OCI-LY1 (cell line): Measurements from ENCODE around the gene SWAP70.
A peak's percentile ranks its signal among the peaks of the same experiment; 100 is the strongest.

ENCODE experiments used
- H2AFZ ChIP-seq: fragments of 200-600 bp; sonication (generic), shearing (Covaris generic); 2 replicates; pipeline ENCODE4 v1.6.0; 2014; ENCODE audit warnings: antibody characterized with exemption, mild to moderate bottlenecking, low read length
- H3F3A ChIP-seq: fragments of 200-600 bp; sonication (generic), shearing (Covaris generic); 2 replicates; pipeline ENCODE4 v1.6.0; 2014; ENCODE audit warnings: mild to moderate bottlenecking, antibody characterized with exemption, low read length, moderate library complexity; ENCODE audit not compliant: insufficient read depth
- H3K27ac ChIP-seq: fragments of 200-600 bp; sonication (generic); 2 replicates; pipeline ENCODE4 v1.5.1; 2014; ENCODE audit warnings: low read length, mixed run types, mild to moderate bottlenecking, low read depth; ENCODE audit not compliant: poor library complexity, severe bottlenecking
- H3K27me3 ChIP-seq: fragments of 200-600 bp; sonication (generic); 2 replicates; pipeline ENCODE4 v1.6.0; 2014; ENCODE audit warnings: antibody characterized with exemption, mild to moderate bottlenecking, low read length, moderate library complexity; ENCODE audit not compliant: insufficient read depth
- H3K36me3 ChIP-seq: fragments of 200-600 bp; sonication (generic); 2 replicates; pipeline ENCODE4 v1.6.1; 2014; ENCODE audit warnings: mild to moderate bottlenecking, antibody characterized with exemption, low read length, moderate library complexity, mixed read lengths; ENCODE audit not compliant: insufficient read depth
- H3K4me1 ChIP-seq: fragments of 200-600 bp; sonication (generic); 2 replicates; pipeline ENCODE4 v1.5.1; 2014; ENCODE audit warnings: mild to moderate bottlenecking, low read length, moderate library complexity; ENCODE audit not compliant: insufficient read depth, severe bottlenecking
- H3K4me2 ChIP-seq: fragments of 200-600 bp; sonication (generic), shearing (Covaris generic); 2 replicates; pipeline ENCODE4 v1.6.1; 2014; ENCODE audit warnings: low read length
- H3K4me3 ChIP-seq: fragments of 200-600 bp; sonication (generic); 2 replicates; pipeline ENCODE4 v1.5.1; 2014; ENCODE audit warnings: low read length, low read depth, mild to moderate bottlenecking, mixed read lengths; ENCODE audit not compliant: poor library complexity, severe bottlenecking
- H3K79me2 ChIP-seq: fragments of 200-600 bp; shearing (Covaris generic); 2 replicates; pipeline ENCODE4 v1.6.1; 2016; ENCODE audit warnings: mixed run types, low read length, mixed read lengths; ENCODE audit not compliant: insufficient read depth
- H3K9ac ChIP-seq: fragments of 200-600 bp; sonication (generic), shearing (Covaris generic); 2 replicates; pipeline ENCODE4 v1.6.1; 2014; ENCODE audit warnings: mild to moderate bottlenecking, low read length, mixed read lengths
- H3K9me2 ChIP-seq: fragments of 200-600 bp; sonication (generic), shearing (Covaris generic); 2 replicates; pipeline ENCODE4 v1.6.1; 2014; ENCODE audit warnings: low read depth, mild to moderate bottlenecking, low read length, mixed read lengths
- H3K9me3 ChIP-seq: fragments of 200-600 bp; shearing (Covaris generic); 2 replicates; pipeline ENCODE4 v1.6.1; 2014; ENCODE audit warnings: low read length, mixed read lengths
- H4K20me1 ChIP-seq: fragments of 200-600 bp; sonication (generic), shearing (Covaris generic); 2 replicates; pipeline ENCODE4 v1.6.0; 2016; ENCODE audit warnings: mild to moderate bottlenecking, low read length; ENCODE audit not compliant: insufficient read depth
- EZH2 ChIP-seq: fragments of 200-600 bp; sonication (generic), shearing (Covaris generic); IDR thresholded peaks from 2 replicates; pipeline ENCODE4 v1.8.0; 2017; ENCODE audit warnings: borderline replicate concordance, mixed run types, mild to moderate bottlenecking, antibody characterized with exemption, low read length, moderate library complexity, mixed read lengths
- TF ChIP-seq, protein P1 (sequence below): fragments of 200-600 bp; sonication (generic), shearing (Covaris generic); IDR thresholded peaks from 2 replicates; pipeline ENCODE4 v1.5.1; 2017; ENCODE audit warnings: mild to moderate bottlenecking, antibody characterized with exemption, low read length, moderate library complexity, mixed read lengths

SWAP70 gene

GRCh38 chr11:9663699-9664275 is at the start of gene SWAP70:
TSS of gene SWAP70 (plus strand) at chr11:9664077. CDS start at chr11:9664180, 103 bp downstream.
- peaks cover 50% of the 10 kb centered on the region for H3K4me1 ChIP-seq
- H2AFZ ChIP-seq, result no peak within 1 kb of the TSS
- H3K9me3 ChIP-seq, result no peaks in the 10 kb centered on the region
- peak within 1 kb of the TSS; percentile 84 for H3K9ac ChIP-seq
- H3K4me3 ChIP-seq, result peak within 1 kb of the TSS; percentile 91
- peaks cover 46% of the 10 kb centered on the region for H3K79me2 ChIP-seq
- TF ChIP-seq, protein P1, sequence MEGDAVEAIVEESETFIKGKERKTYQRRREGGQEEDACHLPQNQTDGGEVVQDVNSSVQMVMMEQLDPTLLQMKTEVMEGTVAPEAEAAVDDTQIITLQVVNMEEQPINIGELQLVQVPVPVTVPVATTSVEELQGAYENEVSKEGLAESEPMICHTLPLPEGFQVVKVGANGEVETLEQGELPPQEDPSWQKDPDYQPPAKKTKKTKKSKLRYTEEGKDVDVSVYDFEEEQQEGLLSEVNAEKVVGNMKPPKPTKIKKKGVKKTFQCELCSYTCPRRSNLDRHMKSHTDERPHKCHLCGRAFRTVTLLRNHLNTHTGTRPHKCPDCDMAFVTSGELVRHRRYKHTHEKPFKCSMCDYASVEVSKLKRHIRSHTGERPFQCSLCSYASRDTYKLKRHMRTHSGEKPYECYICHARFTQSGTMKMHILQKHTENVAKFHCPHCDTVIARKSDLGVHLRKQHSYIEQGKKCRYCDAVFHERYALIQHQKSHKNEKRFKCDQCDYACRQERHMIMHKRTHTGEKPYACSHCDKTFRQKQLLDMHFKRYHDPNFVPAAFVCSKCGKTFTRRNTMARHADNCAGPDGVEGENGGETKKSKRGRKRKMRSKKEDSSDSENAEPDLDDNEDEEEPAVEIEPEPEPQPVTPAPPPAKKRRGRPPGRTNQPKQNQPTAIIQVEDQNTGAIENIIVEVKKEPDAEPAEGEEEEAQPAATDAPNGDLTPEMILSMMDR, result no peak
- no peak for TF ChIP-seq EZH2
- peak within 1 kb of the TSS; percentile 83 for H3K4me2 ChIP-seq
- H3K27ac ChIP-seq, result peak within 1 kb of the TSS; percentile 89
- no peaks in the 10 kb centered on the region for H4K20me1 ChIP-seq
- H3K36me3 ChIP-seq, result peaks cover 36% of the 10 kb centered on the region
- H3F3A ChIP-seq, result peaks cover 6% of the 10 kb centered on the region
- H3K27me3 ChIP-seq, result no peaks in the 10 kb centered on the region
- no peaks in the 10 kb centered on the region for H3K9me2 ChIP-seq

DNA sequence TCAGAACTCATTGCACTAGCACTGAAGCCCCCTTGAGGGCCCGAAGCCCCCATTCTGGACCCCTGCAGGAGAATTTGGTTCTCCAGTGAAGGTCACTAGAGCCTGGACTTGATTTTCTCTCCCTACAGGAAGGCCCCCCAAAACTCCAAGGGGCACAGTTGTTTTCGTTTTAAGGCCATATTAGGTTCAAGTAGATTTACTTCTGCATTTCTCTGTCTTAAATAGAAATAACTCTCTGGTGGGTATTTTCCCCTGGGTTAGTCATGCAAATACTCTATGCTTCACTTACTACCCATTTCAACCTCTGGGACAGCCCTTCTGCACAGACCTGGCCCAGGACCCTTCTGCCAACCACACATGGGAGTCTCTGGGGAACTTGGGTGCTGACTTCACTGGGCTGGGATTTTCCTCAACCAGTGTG is 48.8 kb upstream of the SWAP70 start:
- H3K27me3 ChIP-seq, result no peaks in the 10 kb centered on the region
- TF ChIP-seq, protein P1, result no peak
- TF ChIP-seq EZH2, result no peak
- H3K79me2 ChIP-seq, result no peaks in the 10 kb centered on the region
- H3K27ac ChIP-seq, result peak overlapping the region; percentile 97
- peak overlapping the region; percentile 71 for H3K4me2 ChIP-seq
- no peaks in the 10 kb centered on the region for H3K9me2 ChIP-seq
- H3K9ac ChIP-seq, result peak overlapping the region; percentile 79
- H4K20me1 ChIP-seq, result no peaks in the 10 kb centered on the region
- H2AFZ ChIP-seq, result no peak overlapping the region
- H3F3A ChIP-seq, result no peaks in the 10 kb centered on the region; the same call in 1 of the 2 replicates
- H3K4me1 ChIP-seq, result peaks cover 95% of the 10 kb centered on the region
- H3K36me3 ChIP-seq, result no peaks in the 10 kb centered on the region
- H3K9me3 ChIP-seq, result no peaks in the 10 kb centered on the region
- peak overlapping the region; percentile 61 for H3K4me3 ChIP-seq

DNA sequence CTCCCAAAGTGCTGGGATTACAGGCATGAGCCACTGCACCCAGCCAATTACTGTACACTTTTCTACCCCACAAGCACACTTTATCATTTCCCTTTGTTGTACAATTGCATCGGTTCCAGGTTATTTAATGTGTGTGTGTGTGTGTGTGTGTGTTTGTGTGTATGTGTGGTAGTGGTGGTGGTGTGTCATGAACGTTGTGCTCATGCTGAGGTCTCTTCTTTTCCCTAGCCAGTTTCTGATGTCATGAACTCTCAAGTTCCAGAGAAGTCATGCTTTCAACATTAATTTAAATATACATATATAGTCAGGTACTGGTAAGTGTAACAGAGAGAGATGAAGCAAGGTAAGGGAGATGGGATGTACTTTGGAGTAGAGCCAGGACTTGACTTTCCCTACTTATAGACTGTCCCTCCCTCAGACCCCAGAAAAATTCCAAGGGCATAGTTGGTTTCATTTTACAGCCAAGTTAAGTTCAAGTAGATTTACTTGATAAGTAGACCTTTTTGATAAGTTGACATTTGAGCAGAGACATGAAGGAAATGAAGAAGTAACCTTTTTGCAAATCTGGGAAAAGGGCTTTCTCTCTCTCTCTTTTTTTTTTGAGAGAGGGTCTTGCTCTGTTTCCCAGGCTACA is 47.7 kb upstream of the SWAP70 start:
- peak overlapping the region; percentile 97 for H3K27ac ChIP-seq
- no peaks in the 10 kb centered on the region for H4K20me1 ChIP-seq
- peak overlapping the region; percentile 57 for H3K9ac ChIP-seq
- no peaks in the 10 kb centered on the region for H3K9me3 ChIP-seq
- H3K4me3 ChIP-seq, result peak overlapping the region; percentile 11
- H3K27me3 ChIP-seq, result no peaks in the 10 kb centered on the region
- peak overlapping the region; percentile 71 for H3K4me2 ChIP-seq
- no peaks in the 10 kb centered on the region; the same call in 1 of the 2 replicates for H3F3A ChIP-seq
- TF ChIP-seq, protein P1, result no peak
- TF ChIP-seq EZH2, result no peak
- no peaks in the 10 kb centered on the region for H3K79me2 ChIP-seq
- peaks cover 88% of the 10 kb centered on the region for H3K4me1 ChIP-seq
- no peak overlapping the region for H2AFZ ChIP-seq
- no peaks in the 10 kb centered on the region for H3K36me3 ChIP-seq
- H3K9me2 ChIP-seq, result no peaks in the 10 kb centered on the region
